NCI-H2081 (cell line): ENCODE measurements around the gene CYP3A4.
"Not testable (repeated sequence)": the region's sequence is repeated elsewhere in the genome, so short reads cannot be mapped to it uniquely, and the experiment has no call there.

ENCODE experiments used
- DNase-seq, 2 experiments: peaks; one replicate each; lab custom pipeline; 2025; lab: John Stamatoyannopoulos, UW

Gene CYP3A4

DNA sequence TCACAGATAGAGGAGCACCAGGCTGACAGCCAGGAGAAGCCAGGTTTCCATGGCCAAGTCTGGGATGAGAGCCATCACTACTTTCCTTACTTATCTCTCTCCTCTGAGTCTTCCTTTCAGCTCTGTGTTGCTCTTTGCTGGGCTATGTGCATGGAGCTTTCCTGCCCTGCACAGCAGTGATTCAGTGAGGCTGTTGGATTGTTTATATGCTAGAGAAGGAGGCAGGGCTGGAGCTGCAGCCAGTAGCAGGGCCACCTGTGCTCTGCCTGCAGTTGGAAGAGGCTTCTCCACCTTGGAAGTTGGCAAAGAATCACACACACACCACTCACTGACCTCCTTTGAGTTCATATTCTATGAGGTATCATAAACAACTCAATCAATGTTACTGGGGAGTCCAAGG lies at the start of gene CYP3A4:
TSS of gene CYP3A4 (minus strand) at position 178 of the 400 bp plus-strand sequence. CDS start at position 75, 103 bp downstream.
- DNase-seq, result no peak

DNA sequence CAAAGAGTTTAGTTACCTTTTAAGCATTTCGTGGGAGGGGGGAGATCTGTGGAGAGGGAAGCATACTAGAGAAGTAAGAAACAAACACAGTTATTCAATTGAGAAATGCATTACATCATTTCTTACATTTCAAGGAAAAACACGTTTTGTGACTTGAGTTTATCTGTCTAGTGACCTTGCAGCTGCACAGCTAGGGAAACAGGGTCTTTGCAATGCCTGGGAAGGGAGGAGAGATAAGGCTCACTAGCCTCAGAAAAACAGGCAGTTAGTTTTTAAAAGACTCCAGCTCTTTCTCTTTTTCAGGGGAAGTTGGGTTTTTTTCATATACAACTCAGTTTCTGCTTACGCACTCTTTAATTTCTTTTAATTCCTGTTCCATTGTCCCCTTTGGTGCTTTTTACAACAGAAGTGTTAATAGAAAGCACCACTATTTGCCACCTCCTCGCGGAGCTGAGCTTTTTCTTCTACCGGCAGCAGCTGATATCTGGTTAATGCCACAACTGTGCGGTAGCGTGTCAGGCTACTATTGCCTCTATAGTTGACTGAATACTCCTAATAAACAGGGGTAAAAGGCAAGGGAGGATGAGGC lies 49.4 kb upstream of the CYP3A4 start:
- no peak for DNase-seq

GRCh38 chr7:99831595-99831994 lies 47.6 kb upstream of the CYP3A4 start:
- DNase-seq, result no peak

DNA sequence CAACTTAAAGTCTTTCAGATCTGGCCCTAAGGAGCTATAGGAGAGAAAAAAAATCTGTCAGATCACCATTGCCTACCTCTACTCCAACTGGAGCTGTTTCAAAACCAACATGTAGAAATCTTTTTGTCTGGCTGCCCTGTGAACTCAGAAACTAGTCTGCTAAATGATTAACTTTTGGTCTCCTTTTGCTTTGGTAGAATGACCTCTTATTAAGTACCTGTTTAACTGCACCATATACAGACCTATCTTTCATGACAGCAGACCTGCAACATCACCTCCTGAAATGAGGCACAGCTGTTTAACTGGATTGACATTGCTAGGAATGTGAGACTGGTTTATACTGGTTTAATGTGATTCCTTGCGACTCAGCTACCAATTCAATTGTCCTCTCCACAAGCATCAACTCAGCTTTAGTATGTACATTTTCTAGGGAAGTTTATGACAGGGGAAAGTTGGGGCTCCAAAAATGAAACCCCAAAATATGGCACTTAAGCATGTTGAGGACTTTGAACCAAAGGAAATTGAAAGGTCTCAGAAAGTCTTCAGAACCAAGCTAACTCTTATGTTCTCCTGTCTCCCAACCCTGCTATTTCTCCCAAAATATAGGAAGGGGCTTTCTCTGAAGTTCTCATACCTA lies 45.7 kb upstream of the CYP3A4 start:
- no peak for DNase-seq

- no peak for DNase-seq
Measured at GRCh38 chr7:99828811-99829210, 44.8 kb upstream of the CYP3A4 start.

GRCh38 chr7:99827040-99827778 lies 43.2 kb upstream of the CYP3A4 start:
- DNase-seq, result no peak

DNA sequence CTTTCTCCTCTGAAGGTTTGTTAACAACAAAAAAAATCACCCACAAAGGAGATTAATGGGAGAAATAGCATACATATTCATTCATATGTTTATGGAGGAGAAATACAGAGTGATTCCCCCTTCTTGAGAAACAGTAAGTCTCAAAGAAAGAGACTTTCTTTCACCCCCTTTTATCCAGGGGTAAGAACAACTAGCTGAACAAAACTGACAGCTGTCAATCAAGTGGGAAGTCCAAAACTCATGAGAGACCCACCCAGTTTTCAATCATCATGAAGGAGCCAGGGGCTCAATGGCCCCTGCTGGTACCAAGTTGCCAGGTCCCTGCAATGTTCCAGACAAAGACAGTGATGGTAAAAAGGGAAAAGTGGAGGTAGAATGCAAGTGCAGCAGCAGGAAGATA lies 41.9 kb upstream of the CYP3A4 start:
- DNase-seq, result no peak

GRCh38 chr7:99825452-99825851 lies 41.5 kb upstream of the CYP3A4 start:
- DNase-seq, result no peak

GRCh38 chr7:99824091-99824490 lies 40.1 kb upstream of the CYP3A4 start:
- DNase-seq, result no peak

DNA sequence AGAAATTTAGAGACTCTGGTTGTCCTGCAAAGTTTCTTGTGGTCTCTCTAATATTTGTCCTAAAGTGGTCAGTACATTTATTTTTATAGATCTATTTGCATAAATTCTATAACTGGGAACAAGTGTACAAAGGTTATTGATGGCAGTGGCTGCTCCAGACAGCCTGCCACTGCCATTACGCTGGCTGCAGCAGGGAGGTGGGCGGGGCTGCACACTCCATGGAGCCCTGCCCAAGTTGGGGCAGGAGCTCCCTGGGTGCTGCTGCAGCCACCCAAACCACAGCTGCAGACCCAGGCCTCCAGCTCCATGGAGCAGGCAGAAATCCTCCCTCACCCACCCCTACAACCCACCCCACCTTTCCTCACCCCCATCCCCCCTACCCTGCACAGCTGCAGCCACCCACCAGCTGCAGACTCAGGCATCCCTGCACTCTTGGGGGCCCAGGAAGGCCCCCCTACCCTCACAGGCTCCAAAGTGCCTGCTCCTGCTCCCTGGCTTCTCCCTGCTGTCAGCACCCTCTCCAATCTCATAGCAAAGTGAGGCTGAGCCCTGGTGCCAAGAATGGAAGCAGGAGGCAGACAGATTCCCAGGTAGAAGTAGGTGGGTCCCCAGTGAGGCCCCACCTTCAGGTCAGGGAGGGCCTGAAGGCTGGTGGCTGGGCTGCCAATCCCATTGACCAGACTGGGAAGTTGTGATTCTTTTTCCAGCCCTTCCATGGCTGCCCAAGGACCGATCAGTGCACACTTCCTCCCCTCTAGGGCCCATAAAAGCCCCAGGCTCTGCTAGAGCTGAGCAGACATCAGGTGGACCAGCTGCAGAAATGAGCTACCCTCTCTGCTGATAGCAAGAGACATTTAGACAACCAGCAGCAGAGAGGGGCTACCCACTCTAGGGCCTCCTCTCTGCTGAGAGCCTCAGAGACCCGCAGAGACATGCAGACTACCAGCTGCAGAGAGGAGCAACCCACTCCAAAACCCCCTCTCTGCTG lies 39.0 kb upstream of the CYP3A4 start:
- no peak for DNase-seq

GRCh38 chr7:99820408-99821027 lies 36.5 kb upstream of the CYP3A4 start:
- no peak for DNase-seq

DNA sequence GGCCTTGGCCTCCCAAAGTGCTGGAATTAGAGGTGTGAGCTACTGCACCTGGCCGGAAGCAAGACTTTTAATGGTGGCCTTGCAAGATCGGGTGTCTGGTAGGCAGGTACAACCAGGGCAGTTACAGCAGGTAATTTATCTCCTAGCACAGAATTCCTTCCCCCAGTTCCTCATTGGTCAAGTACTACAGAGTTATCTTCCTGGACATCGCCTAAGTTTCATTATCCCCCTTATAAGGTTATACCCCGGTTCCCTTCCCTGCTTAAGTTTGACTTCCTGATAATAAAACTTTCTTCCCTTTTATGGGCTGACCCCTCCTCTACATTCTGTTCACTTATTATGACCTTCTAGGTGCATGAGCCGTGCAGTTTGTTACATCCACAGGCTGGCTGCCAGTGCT lies 24.8 kb upstream of the CYP3A4 start:
- no peak for DNase-seq

- no peak for DNase-seq
Measured at GRCh38 chr7:99806839-99807478, 23.0 kb upstream of the CYP3A4 start.

DNA sequence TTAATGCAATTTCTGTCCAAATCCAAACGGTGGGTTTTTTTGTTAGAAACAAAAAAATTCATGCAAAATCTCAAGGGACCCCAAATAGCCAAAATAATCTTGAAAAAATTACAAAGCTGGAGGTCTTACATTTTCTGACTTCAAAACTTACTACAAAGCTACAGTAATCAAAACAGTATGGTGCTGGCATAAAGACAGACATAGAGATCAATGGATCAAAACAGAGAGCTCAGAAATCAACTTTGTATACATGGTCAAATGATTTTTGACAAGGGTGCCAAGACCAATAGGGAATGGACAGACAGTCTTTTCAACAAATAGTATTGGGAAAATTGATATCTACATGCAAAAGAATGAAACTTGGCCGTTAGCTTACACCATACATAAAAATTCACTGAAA lies 21.7 kb upstream of the CYP3A4 start:
- no peak for DNase-seq

GRCh38 chr7:99803118-99803517 lies 19.1 kb upstream of the CYP3A4 start:
- DNase-seq, result not testable (repeated sequence)

- DNase-seq, result not testable (repeated sequence)
Measured at GRCh38 chr7:99801407-99801806, 17.4 kb upstream of the CYP3A4 start.

DNA sequence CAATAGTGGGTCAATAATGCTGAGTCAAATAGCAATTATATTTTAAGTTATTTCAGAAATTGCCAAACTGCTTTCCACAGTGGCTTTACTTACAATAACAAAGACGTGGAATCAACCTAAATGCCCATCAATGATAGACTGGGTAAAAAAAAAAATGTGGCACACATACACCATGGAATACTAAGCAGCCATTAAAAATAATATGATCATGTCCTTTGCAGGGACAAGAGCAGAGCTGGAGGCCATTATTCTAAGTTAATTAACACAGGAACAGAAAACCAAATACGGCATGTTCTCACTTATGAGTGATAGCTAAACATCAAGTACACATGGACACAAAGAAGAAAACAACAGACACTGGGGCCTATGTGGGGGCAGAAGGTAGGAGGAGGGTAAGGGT lies 15.0 kb upstream of the CYP3A4 start:
- no peak for DNase-seq

- DNase-seq, result not testable (repeated sequence)
Measured at GRCh38 chr7:99795864-99796263, 11.9 kb upstream of the CYP3A4 start.

GRCh38 chr7:99794585-99795502 lies 10.9 kb upstream of the CYP3A4 start:
- no peak for DNase-seq

- DNase-seq, result no peak
Measured at GRCh38 chr7:99793443-99793842, 9.5 kb upstream of the CYP3A4 start.
